ENCODE measurements around the gene PPARG. TPM values are rescaled to one million over a fixed set of nuclear protein-coding genes. Genes with fewer than 3 reads are reported as not detected.

Gene PPARG
- total RNA-seq, 1 donor from 2014 or later = not detected

- H3K36me3 Mint-ChIP-seq (ENCODE audit: low read depth) = no peaks in the 10 kb centered on the region
- H3K27me3 Mint-ChIP-seq (ENCODE audit: low read depth) = peaks cover 11% of the 10 kb centered on the region
- no peak overlapping the region for H3K27ac Mint-ChIP-seq (ENCODE audit: unreplicated experiment)
- no peak for DNase-seq (ENCODE audit: low read depth, low spot score)
- H3K9me3 Mint-ChIP-seq = no peaks in the 10 kb centered on the region
- no peak for TF ChIP-seq CTCF (conservative IDR thresholded peaks at IDR 0.05)
- no peaks in the 10 kb centered on the region for H3K4me1 Mint-ChIP-seq
- H3K4me3 Mint-ChIP-seq = no peak overlapping the region
These were observed 65.1 kb downstream of the PPARG start for GRCh38 chr3:12353796-12354525.

- Mint-ChIP-seq H3K9me3 (no peaks in the 10 kb centered on the region), H3K4me1 (no peaks in the 10 kb centered on the region), H3K4me3 (no peak overlapping the region), H3K36me3 (ENCODE audit: low read depth) (no peaks in the 10 kb centered on the region), H3K27ac (ENCODE audit: unreplicated experiment) (no peak overlapping the region), H3K27me3 (ENCODE audit: low read depth) (peaks cover 9% of the 10 kb centered on the region)
- DNase-seq (ENCODE audit: low read depth, low spot score) = no peak
- no peak for TF ChIP-seq CTCF (conservative IDR thresholded peaks at IDR 0.05)
These were observed 67.3 kb downstream of the PPARG start for GRCh38 chr3:12356175-12356574.

GRCh38 chr3:12356996-12357395 is 68.1 kb downstream of the PPARG start:
- Mint-ChIP-seq H3K9me3 (no peaks in the 10 kb centered on the region), H3K4me3 (no peak overlapping the region), H3K27me3 (ENCODE audit: low read depth) (peaks cover 1% of the 10 kb centered on the region), H3K27ac (ENCODE audit: unreplicated experiment) (no peak overlapping the region), H3K4me1 (no peaks in the 10 kb centered on the region), H3K36me3 (ENCODE audit: low read depth) (no peaks in the 10 kb centered on the region)
- no peak for DNase-seq (ENCODE audit: low read depth, low spot score)
- TF ChIP-seq CTCF (conservative IDR thresholded peaks at IDR 0.05) = no peak

- Mint-ChIP-seq H3K27ac (ENCODE audit: unreplicated experiment) (no peak overlapping the region), H3K4me1 (no peaks in the 10 kb centered on the region), H3K4me3 (no peak overlapping the region), H3K36me3 (ENCODE audit: low read depth) (no peaks in the 10 kb centered on the region), H3K9me3 (no peaks in the 10 kb centered on the region), H3K27me3 (ENCODE audit: low read depth) (no peaks in the 10 kb centered on the region)
- no peak for TF ChIP-seq CTCF (conservative IDR thresholded peaks at IDR 0.05)
- no peak for DNase-seq (ENCODE audit: low read depth, low spot score)
These were observed 68.6 kb downstream of the PPARG start for GRCh38 chr3:12357456-12357855.

GRCh38 chr3:12363397-12364195 is 74.7 kb downstream of the PPARG start:
- TF ChIP-seq CTCF (conservative IDR thresholded peaks at IDR 0.05) = no peak
- H3K4me3 Mint-ChIP-seq = no peak overlapping the region
- H3K9me3 Mint-ChIP-seq = peaks cover 13% of the 10 kb centered on the region
- no peak for DNase-seq (ENCODE audit: low read depth, low spot score)
- H3K27me3 Mint-ChIP-seq (ENCODE audit: low read depth) = no peaks in the 10 kb centered on the region
- H3K4me1 Mint-ChIP-seq = no peaks in the 10 kb centered on the region
- H3K27ac Mint-ChIP-seq (ENCODE audit: unreplicated experiment) = no peak overlapping the region
- H3K36me3 Mint-ChIP-seq (ENCODE audit: low read depth) = no peaks in the 10 kb centered on the region
